ENCODE measurements around the gene DUSP11.
A peak's percentile ranks its signal among the peaks of the same experiment; 100 is the strongest.
"Not testable (repeated sequence)": the region's sequence is repeated elsewhere in the genome, so short reads cannot be mapped to it uniquely, and the experiment has no call there.

The DUSP11 gene

DNA sequence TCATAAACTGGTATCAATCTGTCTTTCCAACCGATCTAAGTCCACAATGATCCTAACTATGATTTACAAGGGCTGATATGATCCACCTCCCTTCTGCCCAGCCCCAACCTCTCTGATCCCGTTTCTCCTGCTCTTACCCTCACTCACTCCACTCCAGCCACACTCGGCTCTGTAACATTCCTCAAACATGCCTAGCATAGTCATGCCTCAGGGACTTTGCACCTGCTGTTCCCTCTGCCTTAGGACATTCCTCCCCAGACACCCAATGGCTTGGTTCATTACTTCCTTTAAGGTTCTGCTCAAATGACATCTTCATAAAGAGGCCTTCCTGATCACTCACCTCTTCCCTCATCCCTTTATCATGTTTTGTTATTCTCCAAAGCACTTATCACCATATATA, 9.2 kb downstream of the DUSP11 start:
- DNase-seq = no peak

DNA sequence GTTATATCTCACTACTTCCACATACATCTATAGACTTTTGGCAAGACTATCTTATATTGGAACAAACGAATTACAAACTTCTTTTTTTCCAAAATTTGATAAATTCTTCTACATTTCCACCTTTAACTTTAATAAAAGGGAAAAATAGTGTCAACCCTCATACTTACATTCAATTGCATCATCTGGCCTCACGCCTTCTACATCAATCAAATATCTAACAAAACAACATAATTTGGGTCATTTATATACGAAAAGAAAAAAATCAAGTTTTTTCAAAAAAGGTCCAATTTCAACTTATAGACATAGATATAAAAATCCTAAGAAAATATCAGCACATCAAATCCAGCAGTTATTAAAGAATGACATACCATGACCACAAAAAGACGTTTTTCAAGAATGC, 12.9 kb downstream of the DUSP11 start:
- DNase-seq = no peak

DNA sequence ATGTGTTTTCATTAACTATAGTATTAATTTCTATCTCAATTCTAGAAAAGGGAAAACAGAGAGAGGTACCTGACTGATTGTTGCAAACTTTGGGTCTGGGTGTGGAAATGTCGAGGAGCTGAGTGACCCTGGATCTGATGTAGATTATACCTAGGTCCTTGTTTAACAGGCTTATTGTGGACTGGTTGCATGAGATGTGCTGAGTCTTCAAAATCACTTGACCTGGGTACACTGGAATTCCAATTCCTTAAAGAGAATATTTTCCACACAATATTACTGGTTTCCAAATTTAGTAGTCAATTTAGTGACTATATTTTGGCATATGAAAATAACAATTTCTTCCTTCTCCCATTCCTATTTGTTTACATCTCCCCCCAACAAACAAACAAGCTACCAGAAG, 13.6 kb downstream of the DUSP11 start:
- DNase-seq = no peak

DNA sequence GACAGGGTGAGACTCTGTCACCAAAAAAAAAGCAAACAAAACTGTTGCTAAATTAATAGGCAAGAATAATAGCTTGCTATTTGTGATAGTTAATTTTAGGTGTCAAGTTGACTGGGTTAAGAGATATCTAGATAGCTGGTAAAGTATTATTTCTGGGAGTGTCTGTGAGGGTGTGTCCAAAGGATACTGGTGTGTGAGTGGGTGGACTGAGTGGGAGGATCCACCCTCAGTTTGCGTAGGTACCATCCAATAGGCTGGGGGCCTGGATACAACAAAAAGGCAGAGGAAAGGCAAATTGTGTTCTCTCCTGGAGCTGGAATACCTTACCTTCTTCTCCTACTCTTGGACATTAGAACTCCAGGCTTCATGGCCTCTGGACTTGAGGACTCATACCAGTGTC, 15.0 kb downstream of the DUSP11 start:
- no peak for DNase-seq

DNA sequence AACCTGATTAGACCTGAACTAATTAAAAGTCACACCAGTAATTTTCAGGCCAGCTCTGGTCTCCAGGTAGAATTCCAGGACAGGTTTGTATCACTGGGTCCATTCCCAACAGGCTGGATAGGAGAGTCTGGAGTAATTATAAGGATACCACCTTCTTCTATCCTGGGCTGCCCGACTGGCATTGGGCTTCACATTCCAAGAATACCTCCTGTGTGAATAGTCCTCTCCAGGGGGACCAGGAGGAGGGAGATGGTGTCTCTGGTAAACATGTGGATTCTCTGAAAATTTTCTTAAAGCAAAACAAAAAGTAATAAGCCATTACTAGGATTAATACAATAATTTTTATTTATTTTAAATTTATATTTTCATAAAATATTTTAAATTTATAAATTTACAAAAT, 17.3 kb downstream of the DUSP11 start:
- DNase-seq = no peak

DNA sequence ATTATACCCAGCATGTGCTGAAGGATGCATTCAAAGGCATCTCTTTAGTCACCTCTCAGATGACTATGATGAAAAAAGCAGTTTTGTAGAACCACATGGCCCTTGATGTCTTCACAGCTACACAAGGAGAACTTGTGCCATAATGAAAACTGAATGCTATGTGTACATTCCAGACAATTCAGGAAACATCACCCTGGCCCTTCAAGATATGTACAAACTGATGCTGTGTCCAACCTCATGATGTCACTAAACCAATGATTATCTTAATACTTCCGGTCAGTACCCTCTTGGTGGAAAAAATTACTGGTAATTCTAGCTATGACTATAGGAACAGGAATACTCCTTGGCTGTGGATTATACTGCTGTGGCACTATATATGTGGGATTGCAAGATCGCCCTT, 20.0 kb downstream of the DUSP11 start:
- no peak for DNase-seq

DNA sequence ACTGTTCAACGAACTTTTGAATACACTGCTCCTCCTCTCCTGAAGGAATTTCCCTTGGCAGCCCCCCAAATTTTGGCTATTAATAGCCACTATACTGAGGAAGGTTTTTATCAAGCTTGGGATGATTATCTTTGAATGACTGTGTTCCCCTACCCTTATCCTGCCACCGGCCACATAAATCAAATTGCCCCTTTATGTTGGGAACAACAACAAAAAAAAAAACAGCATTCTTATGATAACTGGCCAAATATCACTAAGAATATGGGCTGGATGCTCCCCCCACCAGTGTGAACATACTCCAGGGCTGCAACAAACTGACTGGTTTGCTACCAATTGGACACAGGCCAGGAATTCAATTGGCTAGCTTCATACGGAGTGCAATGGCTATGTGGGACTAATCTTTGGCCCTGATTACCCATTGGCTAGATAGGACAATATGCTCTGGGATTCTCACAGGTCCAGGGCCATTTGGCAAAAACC, 20.6 kb downstream of the DUSP11 start:
- DNase-seq = no peak

DNA sequence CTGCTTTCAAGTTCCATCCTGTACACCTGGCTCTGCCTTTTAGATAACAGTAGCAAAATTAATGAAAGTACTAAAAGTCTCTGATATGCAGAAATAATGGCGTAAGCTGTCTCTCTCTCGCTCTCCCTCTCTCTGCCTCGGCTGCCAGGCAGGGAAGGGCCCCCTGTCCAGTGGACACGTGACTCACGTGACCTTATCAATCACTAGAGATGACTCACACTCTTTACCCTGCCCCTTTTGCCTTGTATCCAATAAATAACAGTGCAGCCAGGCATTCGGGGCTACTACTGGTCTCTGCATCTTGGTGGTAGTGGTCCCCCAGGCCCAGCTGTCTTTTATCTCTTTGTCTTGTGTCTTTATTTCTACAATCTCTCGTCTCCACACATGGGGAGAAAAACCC, 25.6 kb downstream of the DUSP11 start:
- not testable (repeated sequence) for DNase-seq

DNA sequence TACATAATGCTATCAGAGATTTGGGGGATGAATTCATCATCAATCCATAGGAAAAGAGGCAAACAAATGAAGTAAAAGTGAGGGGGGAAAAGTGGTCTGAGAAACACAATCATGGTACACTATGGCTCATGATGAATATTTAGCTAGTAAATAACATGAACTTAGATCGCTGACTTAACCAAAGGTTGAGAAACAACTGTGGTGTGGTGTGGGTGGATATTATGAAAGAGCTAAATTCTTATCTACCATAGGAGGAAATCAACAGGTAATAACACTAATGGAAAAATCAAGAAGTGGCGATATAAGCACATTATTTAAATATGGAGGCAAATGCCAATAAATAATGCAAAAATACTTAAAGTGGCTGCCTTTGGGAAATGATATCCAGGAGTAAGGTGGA, 30.6 kb downstream of the DUSP11 start:
- no peak for DNase-seq

DNA sequence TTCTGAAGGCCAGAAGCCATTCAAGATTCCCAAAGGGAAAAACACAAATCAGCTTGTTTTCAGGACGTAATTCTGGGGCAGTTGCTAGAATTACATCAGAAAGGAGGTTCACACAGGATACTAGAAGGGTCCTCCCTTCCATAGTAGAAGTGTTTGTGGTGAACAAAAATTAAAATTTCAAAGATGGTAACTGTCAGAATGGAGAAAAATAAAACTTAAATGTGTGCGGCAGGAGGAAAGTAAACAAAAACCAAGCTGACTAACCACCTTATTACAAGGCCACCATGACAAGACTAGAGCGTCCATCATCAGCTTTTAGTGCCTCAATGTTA, 33.1 kb downstream of the DUSP11 start:
- no peak for DNase-seq

DNA sequence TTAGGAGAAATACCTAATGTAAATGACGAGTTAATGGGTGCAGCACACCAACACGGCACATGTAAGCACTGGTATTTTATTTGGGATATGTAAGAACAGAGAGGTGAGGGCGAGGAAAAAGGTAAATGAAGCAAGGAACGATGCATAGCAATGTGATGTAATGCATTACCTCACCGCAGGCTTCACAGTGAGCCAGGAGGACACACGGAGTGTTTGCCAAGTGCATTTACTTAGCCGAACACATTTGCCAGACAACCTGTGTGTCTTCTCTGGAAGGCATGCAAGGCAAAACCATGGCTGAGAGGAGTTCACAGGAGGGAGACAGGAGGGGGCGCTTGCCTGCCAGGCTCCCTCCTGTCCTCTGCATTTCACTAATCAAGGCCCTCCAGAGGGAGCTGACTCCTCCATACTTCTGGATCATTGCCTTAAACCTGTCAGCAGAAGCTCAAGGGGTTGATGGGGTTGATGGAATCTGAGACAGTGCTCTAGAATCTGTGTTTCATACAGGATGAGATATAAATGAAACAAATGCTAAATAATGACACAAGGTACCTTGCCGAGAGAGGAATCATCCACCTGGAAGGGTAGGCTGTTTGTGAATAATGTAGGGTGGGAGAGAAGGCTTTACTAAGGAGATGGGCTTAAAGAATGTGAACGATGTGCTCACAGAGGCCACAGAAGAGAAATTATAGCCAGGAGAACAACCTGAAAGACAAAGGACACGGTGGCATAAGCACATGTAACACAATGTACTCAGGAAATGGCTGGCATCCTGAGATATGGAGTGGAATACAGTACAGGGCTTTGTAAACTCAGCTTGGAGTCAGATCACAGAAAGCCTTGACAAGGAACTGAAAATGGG, 33.7 kb downstream of the DUSP11 start:
- no peak for DNase-seq

DNA sequence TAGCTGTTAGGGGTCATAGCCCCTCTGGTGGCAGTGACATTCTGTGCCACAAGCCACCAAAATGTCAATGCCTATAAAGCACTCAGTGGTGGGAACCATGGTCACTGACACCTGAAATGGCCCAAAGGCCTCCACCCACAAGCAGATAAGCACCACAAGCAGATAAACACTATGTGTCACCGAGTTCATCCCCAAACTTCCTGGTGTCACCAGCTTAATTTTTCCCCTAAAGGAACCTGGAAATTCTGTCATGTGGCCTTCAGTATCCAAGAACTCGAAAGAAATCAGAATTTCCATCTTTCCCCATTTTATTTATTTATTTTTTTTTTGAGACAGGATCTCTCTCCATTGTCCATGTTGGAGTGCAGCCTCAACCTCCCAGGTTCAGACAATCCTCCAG, 39.1 kb downstream of the DUSP11 start:
- DNase-seq = no peak

DNA sequence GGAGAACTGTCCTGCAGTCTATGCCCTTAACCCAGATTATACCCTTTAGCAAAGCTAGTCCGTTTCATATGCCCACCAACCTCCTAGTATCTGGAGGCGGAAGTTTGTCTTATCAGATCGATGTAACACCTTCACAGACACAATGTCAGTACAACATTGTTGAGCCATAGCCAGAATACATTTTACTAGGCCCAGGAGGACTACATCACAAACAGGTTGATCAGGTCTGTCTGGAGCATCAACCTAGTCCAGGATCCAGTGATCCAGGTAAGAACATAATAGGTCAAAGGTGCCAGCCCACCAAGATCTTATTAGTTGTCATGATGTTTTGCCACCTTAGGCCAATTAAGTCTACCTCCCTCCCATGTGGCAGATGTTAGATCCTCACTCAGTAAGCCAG, 40.8 kb downstream of the DUSP11 start:
- no peak for DNase-seq

DNA sequence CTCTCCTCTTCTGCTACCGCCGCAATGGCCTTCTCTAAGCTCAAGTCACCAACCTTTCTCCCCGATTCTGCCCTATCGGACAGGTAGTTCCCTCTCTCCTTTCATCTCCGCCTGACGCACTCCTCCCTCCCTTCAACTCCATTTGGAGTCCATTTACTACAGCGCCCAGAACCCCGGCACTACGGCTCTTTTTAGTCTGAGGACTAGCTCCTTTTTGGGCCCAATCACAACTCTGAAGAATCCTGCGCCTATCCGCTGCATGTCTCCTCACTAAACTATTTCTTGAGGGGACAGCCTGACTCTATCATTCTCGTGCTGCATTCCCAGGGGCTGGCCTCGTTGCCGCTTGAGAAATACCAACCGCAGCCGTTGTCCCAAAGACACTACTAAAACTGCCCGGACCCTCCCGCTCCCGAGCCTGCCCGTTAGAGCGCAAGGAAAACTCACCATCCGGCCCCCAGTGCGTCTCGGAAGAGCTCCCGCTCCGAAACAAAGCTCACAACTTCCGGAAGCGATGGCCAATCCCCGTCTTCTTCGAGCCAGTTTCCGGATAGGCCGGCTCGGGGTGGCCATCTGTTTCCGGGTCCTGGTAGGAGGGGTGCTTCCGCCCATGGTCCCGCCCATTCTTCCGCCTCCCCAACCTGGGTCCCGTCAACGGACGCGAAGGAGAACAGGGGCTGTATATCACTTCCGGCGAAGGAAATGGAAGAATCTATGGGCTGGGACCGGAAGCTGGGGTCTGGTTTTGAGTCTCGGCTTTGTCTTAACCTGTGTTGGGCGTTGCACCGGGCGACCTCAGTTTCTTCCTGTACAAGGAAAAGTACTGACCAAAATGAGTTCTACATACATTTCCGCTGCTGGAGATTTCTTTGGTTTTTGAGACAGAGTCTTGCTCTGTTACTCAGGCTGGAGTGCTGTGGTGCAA, 42.8 kb downstream of the DUSP11 start, which contains the start of gene TPRKB:
Gene TPRKB, minus strand, starts transcription at position 491 of the 925 bp plus-strand sequence. CDS start 2,776 bp downstream, outside the sequence.
- DNase-seq = peak; percentile 97

DNA sequence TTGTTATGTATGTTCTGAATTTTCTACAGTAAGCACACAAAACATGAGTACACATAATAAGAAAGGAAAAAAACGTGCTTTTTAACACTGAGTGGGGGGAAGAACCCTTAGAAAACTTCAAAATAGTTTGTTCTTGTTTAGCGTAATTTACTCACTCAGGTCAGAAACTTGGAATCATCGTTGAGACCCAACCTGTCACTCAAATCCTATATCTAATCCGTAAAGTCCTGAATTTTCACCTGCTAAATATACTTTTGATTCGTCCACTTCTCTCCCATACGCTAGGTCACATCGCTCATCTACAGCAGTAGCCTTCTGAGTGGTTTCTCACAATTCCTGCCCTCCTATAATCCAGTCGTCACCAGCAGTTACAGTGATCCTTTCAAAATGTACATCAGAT, 43.5 kb downstream of the DUSP11 start:
- DNase-seq = no peak

DNA sequence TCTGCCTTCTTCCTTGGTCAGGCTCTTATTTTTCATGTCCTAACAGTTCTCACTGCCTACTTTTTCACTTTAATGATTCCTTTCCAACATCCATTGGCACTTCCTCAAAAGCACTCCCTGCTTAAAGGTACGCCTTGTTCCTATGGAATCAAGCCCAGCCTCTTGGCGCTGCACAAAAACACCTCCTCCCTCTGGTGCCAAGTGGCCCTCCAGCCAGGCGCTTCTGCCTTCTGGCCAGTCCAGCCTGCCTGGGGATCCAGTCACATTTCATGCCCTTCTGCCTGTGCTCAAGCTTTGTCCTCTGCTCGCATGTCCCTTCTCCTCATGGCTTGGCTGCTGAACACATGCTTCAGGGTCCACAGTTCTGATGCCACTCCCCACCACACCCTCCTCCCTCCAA, 49.1 kb downstream of the DUSP11 start:
- DNase-seq = no peak

DNA sequence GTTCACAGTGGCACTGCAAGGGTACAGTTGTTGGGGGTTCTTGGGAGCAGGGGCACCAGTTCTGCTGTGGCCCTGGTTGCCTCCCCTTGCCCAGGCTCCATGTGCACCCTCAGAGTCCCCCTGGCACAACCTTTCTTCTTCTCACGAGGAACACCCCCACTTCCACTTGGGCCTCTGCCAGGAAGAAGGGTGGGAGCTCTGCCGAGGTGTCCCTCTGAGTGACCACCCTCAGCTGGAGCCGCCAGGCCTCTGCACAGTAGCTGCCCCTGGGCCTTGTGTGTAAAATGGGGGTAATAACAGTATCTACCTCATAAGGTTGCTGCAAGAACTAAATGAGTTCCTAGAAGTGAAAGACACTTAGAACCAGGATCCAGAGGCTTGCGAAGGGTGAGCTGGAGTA, 51.2 kb downstream of the DUSP11 start:
- no peak for DNase-seq

DNA sequence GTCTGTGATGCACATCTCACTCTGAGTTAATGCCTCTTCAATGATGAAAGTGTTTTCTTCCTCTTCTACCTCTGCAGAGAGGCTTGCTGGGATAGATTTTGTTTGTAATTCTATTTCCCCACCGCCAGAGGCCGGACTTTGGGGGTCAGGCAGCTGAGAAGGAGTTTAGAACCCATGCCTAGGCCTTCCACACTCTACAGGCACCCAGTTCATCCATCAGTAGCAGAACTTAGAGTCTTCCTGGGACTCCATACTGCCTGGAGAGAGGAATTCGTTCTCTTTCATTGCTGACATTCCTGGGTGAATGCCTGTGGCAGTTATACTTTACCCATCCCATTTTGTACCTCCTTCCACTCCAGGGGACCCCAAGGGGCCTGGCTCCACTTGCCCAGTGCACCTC, 51.9 kb downstream of the DUSP11 start:
- no peak for DNase-seq

DNA sequence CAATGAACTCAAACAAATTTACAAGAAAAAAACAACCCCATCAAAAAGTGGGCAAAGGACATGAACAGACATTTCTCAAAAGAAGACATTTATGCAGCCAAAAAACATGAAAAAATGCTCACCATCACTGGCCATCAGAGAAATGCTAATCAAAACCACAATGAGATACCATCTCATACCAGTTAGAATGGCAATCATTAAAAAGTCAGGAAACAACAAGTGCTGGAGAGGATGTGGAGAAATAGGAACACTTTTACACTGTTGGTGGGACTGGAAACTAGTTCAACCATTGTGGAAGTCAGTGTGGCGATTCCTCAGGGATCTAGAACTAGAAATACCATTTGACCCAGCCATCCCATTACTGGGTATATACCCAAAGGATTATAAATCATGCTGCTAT, 53.2 kb downstream of the DUSP11 start:
- DNase-seq = not testable (repeated sequence)

DNA sequence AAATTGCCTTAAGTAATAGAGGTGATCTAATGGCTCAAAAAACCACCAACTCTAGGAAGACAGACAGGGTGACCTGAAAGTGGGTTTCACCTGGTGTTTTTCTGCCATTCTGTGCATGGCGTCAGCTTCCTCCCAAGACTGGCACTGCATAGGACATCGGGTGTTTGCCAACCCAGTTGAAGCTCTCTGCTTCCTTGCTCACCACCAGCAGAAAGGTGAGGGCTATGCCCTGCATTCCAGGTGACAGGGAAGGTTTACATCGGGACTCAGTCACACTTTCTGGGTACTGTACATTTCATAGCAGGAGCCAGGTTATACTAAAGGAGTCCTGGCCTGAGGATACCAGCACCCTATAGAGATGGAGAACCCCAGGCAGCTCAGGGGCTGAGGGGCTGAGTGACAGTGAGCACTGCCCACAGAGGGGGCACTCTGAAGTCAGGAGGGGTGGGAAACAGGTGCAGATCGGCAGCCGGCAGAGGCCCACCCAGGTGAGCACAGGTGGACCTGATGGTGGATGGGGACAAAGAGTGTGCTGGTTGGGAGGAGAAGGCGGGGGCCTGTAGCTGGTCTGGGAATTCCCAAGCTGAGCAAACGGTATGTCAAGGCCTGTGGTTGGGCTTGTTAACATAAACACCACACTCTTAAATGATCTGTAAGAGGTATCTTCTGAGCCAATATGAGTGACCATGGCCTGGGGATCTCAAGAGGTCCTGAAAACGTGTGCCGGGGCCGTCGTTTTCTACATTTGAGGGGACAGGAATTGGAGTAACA, 60.9 kb downstream of the DUSP11 start:
- no peak for DNase-seq

DNA sequence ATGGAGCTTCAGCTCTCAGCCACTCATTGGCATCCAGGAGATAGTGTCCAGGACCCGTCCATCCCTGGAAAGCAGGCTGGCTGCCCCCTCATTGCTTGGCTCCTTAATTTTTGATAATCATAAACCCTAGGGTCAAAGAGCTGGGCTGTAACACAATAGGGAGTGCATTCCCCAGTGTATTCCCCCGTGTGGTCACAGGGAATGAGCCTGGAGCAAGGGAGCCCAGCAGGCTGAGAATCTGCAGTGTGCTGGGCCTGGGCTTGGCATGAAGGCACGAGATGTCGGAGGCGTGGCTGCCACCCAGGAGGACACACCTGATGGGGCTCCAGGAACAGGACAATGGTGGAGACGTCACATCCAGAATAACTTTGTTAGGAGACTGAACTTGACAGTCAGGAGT, 61.5 kb downstream of the DUSP11 start:
- no peak for DNase-seq

DNA sequence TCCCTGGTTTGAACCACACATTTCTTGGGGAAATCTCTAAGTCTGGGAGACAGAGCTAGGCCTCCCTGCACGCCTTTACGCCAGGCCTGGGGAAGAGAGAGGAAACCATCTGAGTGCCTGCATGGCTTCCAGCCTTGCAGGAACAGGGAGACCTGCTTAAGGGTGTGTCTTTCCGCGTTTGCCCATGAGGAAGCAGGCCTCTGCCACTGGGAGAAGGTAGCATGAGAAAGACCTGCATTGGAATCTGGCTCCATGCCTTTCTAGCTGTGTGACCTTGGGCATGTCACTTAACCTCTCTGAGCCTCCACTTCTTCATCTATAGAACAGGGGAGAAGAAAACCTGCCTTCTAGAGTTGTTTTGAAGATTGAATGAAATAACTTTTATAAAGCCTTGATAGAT, 62.2 kb downstream of the DUSP11 start:
- DNase-seq = not testable (repeated sequence)

DNA sequence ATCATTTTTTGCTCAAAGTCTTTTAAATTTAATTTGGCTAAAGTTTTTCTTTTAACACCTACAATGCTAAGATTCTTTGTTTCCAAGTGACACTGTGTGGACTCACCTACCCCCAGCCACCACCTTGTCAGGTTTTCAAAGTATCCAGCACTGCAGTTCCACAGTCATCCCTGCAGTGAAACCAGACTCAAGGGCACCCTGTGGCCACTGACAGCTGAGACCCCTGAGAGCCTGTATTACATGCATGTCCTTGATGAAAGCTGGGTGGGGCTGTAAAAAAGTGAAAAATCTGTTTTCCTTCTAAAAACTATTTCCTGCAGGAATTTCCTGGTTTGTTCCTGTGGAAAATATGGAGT, 62.7 kb downstream of the DUSP11 start:
- DNase-seq = no peak

Data from stimulated activated CD4-positive, alpha-beta T cell treated with anti-CD3 and anti-CD28 coated beads, Interleukin-4, amount 100 ng/mL, for 24 hours (primary cell).